Endothelial cell of umbilical vein (primary cell): Measurements from ENCODE around the gene ADD2. TPM values are rescaled to one million over a fixed set of nuclear protein-coding genes. Genes with fewer than 3 reads are reported as not detected.

Experiments used
- BruUV-seq: library from RNA; stranded (reverse); fragments of 400-500 nt; replicated peaks from 2 replicates; lab custom pipeline; 2021; lab: Mats Ljungman, UMichigan
- CTCF ChIA-PET: fragments of 300-600, 350-600 bp; sonication (Branson Sonifier 250); formaldehyde crosslinking; loops from one replicate; lab custom pipeline; 2021; ENCODE audit warnings: antibody characterized with exemption, inconsistent platforms; lab: Charles Lee
- POLR2A ChIA-PET: fragments of 300-600, 350-600 bp; sonication (Branson Sonifier 250); formaldehyde crosslinking; loops from one replicate; lab custom pipeline; 2021; ENCODE audit warnings: antibody characterized with exemption, inconsistent platforms; lab: Charles Lee
- DNase-seq: peaks from one replicate; pipeline ENCODE4 v3.0.0-alpha.2; 2011; ENCODE audit warnings: low read depth, low spot score
- FAIRE-seq: peaks from 2 replicates; lab custom pipeline; 2011; peaks lifted over from hg19 to GRCh38; lab: Jason Lieb, UNC
- H2AFZ ChIP-seq: 2 replicates; pipeline ENCODE4 v1.6.0; 2012; ENCODE audit warnings: low read depth, low read length, control low read depth, inconsistent platforms
- H3K27ac ChIP-seq: 2 replicates; pipeline ENCODE4 v1.5.1; 2011; ENCODE audit warnings: low read depth, mild to moderate bottlenecking, control low read depth, low read length, moderate library complexity; ENCODE audit not compliant: insufficient read depth
- H3K27me3 ChIP-seq, 2 experiments: 2 replicates each; pipeline versions ENCODE4 v1.6.0 to v1.6.1; 2011; ENCODE audit warnings: low read length in 2 of 2, mixed read lengths in 1 of 2; ENCODE audit not compliant: control insufficient read depth in 2 of 2, insufficient read depth in 2 of 2
- H3K36me3 ChIP-seq, 2 experiments: 2 replicates in 1 of 2; 3 replicates in 1 of 2; pipeline ENCODE4 v1.5.1; 2011; ENCODE audit warnings: low read length in 2 of 2, mild to moderate bottlenecking in 1 of 2, moderate library complexity in 1 of 2; ENCODE audit not compliant: control insufficient read depth in 2 of 2, insufficient read depth in 2 of 2; ENCODE audit errors: extremely low read depth in 1 of 2
- H3K4me1 ChIP-seq: 3 replicates; pipeline ENCODE4 v1.5.1; 2011; ENCODE audit warnings: mild to moderate bottlenecking, low read length; ENCODE audit not compliant: control insufficient read depth, insufficient read depth; ENCODE audit errors: extremely low read depth
- H3K4me2 ChIP-seq: 2 replicates; pipeline ENCODE4 v1.6.1; 2011; ENCODE audit warnings: low read length, control low read depth, mixed read lengths; ENCODE audit not compliant: insufficient read depth
- H3K4me3 ChIP-seq, 3 experiments: fragments of 200-600 bp in 1 of 3; sonication (generic), shearing (Covaris generic) in 1 of 3; replicated peaks in 1 of 3; 2 replicates each; pipeline ENCODE4 v1.5.1; 2011 to 2016; ENCODE audit warnings: control low read depth in 3 of 3, low read length in 3 of 3, mild to moderate bottlenecking in 2 of 3, inconsistent platforms in 1 of 3, low read depth in 1 of 3, moderate library complexity in 1 of 3; ENCODE audit not compliant: insufficient read depth in 1 of 3
- H3K79me2 ChIP-seq: 2 replicates; pipeline ENCODE4 v1.6.0; 2012; ENCODE audit warnings: low read length, inconsistent platforms; ENCODE audit not compliant: control insufficient read depth, insufficient read depth
- H3K9ac ChIP-seq: replicated peaks from 2 replicates; pipeline ENCODE3; 2011; ENCODE audit warnings: low read length, control low read depth; ENCODE audit not compliant: insufficient read depth; ENCODE audit errors: extremely low read depth
- H3K9me1 ChIP-seq: replicated peaks from 3 replicates; pipeline ENCODE4 v1.6.0; 2011; ENCODE audit warnings: mild to moderate bottlenecking, low read length; ENCODE audit not compliant: control insufficient read depth, insufficient read depth; ENCODE audit errors: extremely low read depth
- H3K9me3 ChIP-seq: replicated peaks from 2 replicates; pipeline ENCODE4 v1.5.1; 2012; ENCODE audit warnings: low read length, inconsistent platforms; ENCODE audit not compliant: control insufficient read depth, insufficient read depth
- H4K20me1 ChIP-seq: replicated peaks from 2 replicates; pipeline ENCODE3; 2011; ENCODE audit warnings: mild to moderate bottlenecking, low read length; ENCODE audit not compliant: control insufficient read depth, insufficient read depth; ENCODE audit errors: extremely low read depth
- CTCF ChIP-seq, 2 donors: IDR thresholded peaks; 1 replicate in 1 of 2; 2 replicates in 1 of 2; pipeline ENCODE4 v1.5.1; 2011; ENCODE audit warnings: low read length in 2 of 2, mild to moderate bottlenecking in 2 of 2, moderate library complexity in 2 of 2, control low read depth in 1 of 2, inconsistent platforms in 1 of 2, low read depth in 1 of 2; ENCODE audit not compliant: insufficient read depth in 1 of 2; ENCODE audit errors: extremely low read depth in 1 of 2
- EZH2 ChIP-seq: IDR thresholded peaks from 2 replicates; pipeline ENCODE4 v1.6.1; 2012; ENCODE audit warnings: borderline replicate concordance, low read depth, mild to moderate bottlenecking, moderate library complexity, low read length, inconsistent platforms; ENCODE audit not compliant: severe bottlenecking
- FOS ChIP-seq: IDR thresholded peaks from 2 replicates; pipeline ENCODE4 v1.6.1; 2011; ENCODE audit warnings: mild to moderate bottlenecking, low read length, moderate library complexity, borderline replicate concordance; ENCODE audit not compliant: insufficient read depth
- GATA2 ChIP-seq: IDR thresholded peaks from 2 replicates; pipeline ENCODE4 v1.7.0; 2011; ENCODE audit warnings: low read depth, mild to moderate bottlenecking, moderate library complexity, mixed read lengths, low read length; ENCODE audit not compliant: insufficient read length, insufficient read depth
- JUN ChIP-seq: IDR thresholded peaks from 2 replicates; pipeline ENCODE4 v1.6.1; 2011; ENCODE audit warnings: borderline replicate concordance, low read depth; ENCODE audit not compliant: insufficient read length, insufficient read depth
- MAX ChIP-seq: IDR thresholded peaks from 2 replicates; pipeline ENCODE4 v1.6.1; 2011; ENCODE audit not compliant: insufficient read depth, insufficient read length
- MYC ChIP-seq: IDR thresholded peaks from one replicate; pipeline ENCODE4 v1.6.1; 2011; ENCODE audit warnings: mild to moderate bottlenecking, low read depth, low read length
- POLR2A ChIP-seq: IDR thresholded peaks from 2 replicates; pipeline ENCODE4 v1.6.1; 2012; ENCODE audit warnings: low read depth, mild to moderate bottlenecking, control low read depth, low read length
- POLR2AphosphoS5 ChIP-seq: IDR thresholded peaks from 2 replicates; pipeline ENCODE4 v1.6.1; 2012; ENCODE audit warnings: low read depth, mild to moderate bottlenecking, control low read depth, low read length, moderate library complexity; ENCODE audit not compliant: insufficient read depth
- dilution Hi-C: fragments of 300-500 bp; cut with MboI; formaldehyde crosslinking; loops from one replicate; pipeline ENCODE4 v1.15.0; 2019; ENCODE audit warnings: low sequenced_read_pairs; ENCODE audit not compliant: extremely low pct_ligation_motif_present
- intact Hi-C: fragments of 100-400 bp; cut with micrococcal nuclease; formaldehyde crosslinking; loops from one replicate; pipeline ENCODE4 v1.10.0; 2022
- polyA plus RNA-seq, 4 experiments: library from polyadenylated mRNA; depleted of rRNA in 3 of 4; stranded (reverse) in 3 of 4; unstranded in 1 of 4; fragments of >200 nt; gene quantifications; 2 replicates each; pipeline versions ENCODE4 v1.2.1 to v1.2.3, GENCODE V29; 2011 to 2012; ENCODE audit warnings: missing spikeins in 1 of 4
- total RNA-seq: library from RNA; stranded (reverse); gene quantifications from 2 replicates; pipeline ENCODE4 v1.2.3, GENCODE V29; 2021

The ADD2 gene
- total and polyA plus RNA-seq, 2 donors (not counting 3 experiments of a cell fraction or from before 2014, with no cell fraction given), result 0.17 TPM; not detected in 1

GRCh38 chr2:70715071-70715985 lies 52.7 kb downstream of the ADD2 start:
- ChIA-PET CTCF (no interaction called here), POLR2A (no interaction called here)
- Histone ChIP-seq H2AFZ (no peak overlapping the region), H3K27me3 (peaks cover 0 to 12% of the 10 kb centered on the region in 2 experiments), H3K36me3 (no peaks in the 10 kb centered on the region), H3K4me1 (no peaks in the 10 kb centered on the region), H3K27ac (no peak overlapping the region), H4K20me1 (no peaks in the 10 kb centered on the region), H3K4me3 (no peak overlapping the region), H3K79me2 (no peaks in the 10 kb centered on the region), H3K4me2 (no peak overlapping the region), H3K9ac (no peak overlapping the region), H3K9me1 (no peaks in the 10 kb centered on the region), H3K9me3 (no peaks in the 10 kb centered on the region)
- TF ChIP-seq GATA2 (no peak), POLR2AphosphoS5 (no peak), EZH2 (no peak), MYC (no peak), POLR2A (no peak), FOS (no peak), JUN (no peak), MAX (no peak), CTCF (IDR thresholded peaks at IDR 0.05; ENCODE audit: extremely low read depth in 1 of 2, insufficient read depth in 1 of 2, low read depth in 1 of 2, low read length in 2 of 2) (no peak)
- FAIRE-seq, result no peak
- intact Hi-C loops, result no loop called here
- dilution Hi-C loops, result no loop called here
- no peak for DNase-seq
- no TSS peak for BruUV-seq
